K562 (cell line): Measurements from ENCODE around the gene RTL1. TPM values are rescaled to one million over a fixed set of nuclear protein-coding genes. Genes with fewer than 3 reads are reported as not detected.

Source experiments
- ARNT ChIP-seq, 2 experiments: fragments of 450-650 bp; IDR thresholded peaks; 2 replicates each; pipeline ENCODE4 v1.6.1; 2016; ENCODE audit warnings: mild to moderate bottlenecking in 1 of 2
- BRF2 ChIP-seq: IDR thresholded peaks from 3 replicates; pipeline ENCODE4 v1.6.1; 2011; ENCODE audit warnings: borderline replicate concordance, mild to moderate bottlenecking; ENCODE audit not compliant: insufficient read length, insufficient read depth
- DMBX1 ChIP-seq: fragments of 250-450 bp; sonication (Bioruptor Pico); IDR thresholded peaks from 2 replicates; pipeline ENCODE4 v1.8.0; 2022; ENCODE audit warnings: inconsistent platforms, mild to moderate bottlenecking, moderate library complexity, borderline replicate concordance
- DNMT1 ChIP-seq: fragments of 450-650 bp; IDR thresholded peaks from 2 replicates; pipeline ENCODE4 v1.6.1; 2016; ENCODE audit warnings: antibody characterized with exemption, mild to moderate bottlenecking
- GABPA ChIP-seq: fragments of 200-800 bp; sonication (Bioruptor generic); conservative IDR thresholded peaks from 2 replicates; pipeline ENCODE4 v1.6.1; 2016; ENCODE audit warnings: low read depth, missing genetic modification characterization, missing compliant biosample characterization
- HDAC3 ChIP-seq: fragments of 450-650 bp; IDR thresholded peaks from 2 replicates; pipeline ENCODE4 v1.6.1; 2018; ENCODE audit warnings: borderline replicate concordance, mild to moderate bottlenecking, moderate library complexity; ENCODE audit not compliant: partially characterized antibody
- MECOM ChIP-seq: fragments of 250-450 bp; sonication (Bioruptor Pico); IDR thresholded peaks from 2 replicates; pipeline ENCODE4 v1.8.0; 2022; ENCODE audit warnings: inconsistent platforms
- NONO ChIP-seq, 2 experiments: fragments of 200-400 bp in 1 of 2; fragments of 450-650 bp in 1 of 2; formaldehyde crosslinking in 1 of 2; IDR thresholded peaks; 2 replicates each; pipeline ENCODE4 v1.6.1; 2017; ENCODE audit warnings: low read depth in 2 of 2, mild to moderate bottlenecking in 2 of 2, moderate library complexity in 2 of 2, low read length in 1 of 2
- NR2C2 ChIP-seq, 2 experiments: fragments of 200-800 bp in 1 of 2; sonication (Bioruptor generic) in 1 of 2; sonication (generic) in 1 of 2; formaldehyde crosslinking in 1 of 2; IDR thresholded peaks; 2 replicates each; pipeline versions ENCODE4 v1.6.1 to v1.8.0; 2016 to 2022; ENCODE audit warnings: mild to moderate bottlenecking in 1 of 2, missing compliant biosample characterization in 1 of 2, missing genetic modification characterization in 1 of 2, missing genetic modification reagents in 1 of 2
- PTTG1 ChIP-seq: fragments of 450-650 bp; IDR thresholded peaks from 2 replicates; pipeline ENCODE4 v1.6.1; 2016; ENCODE audit warnings: low read depth, mild to moderate bottlenecking, missing genetic modification characterization, missing compliant biosample characterization
- RHOXF2B ChIP-seq: fragments of 250-450 bp; sonication (Bioruptor Pico); conservative IDR thresholded peaks from 2 replicates; pipeline ENCODE4 v1.5.1; 2021
- SMC3 ChIP-seq: conservative IDR thresholded peaks from 2 replicates; pipeline ENCODE4 v1.6.1; 2011; ENCODE audit warnings: low read depth, low read length, improper control_type of control experiment; ENCODE audit not compliant: insufficient read depth
- TCF7L2 ChIP-seq: fragments of 150-350 bp; IDR thresholded peaks from 2 replicates; pipeline ENCODE4 v1.6.1; 2016; ENCODE audit warnings: low read depth, mild to moderate bottlenecking, low read length, moderate library complexity
- TSC22D4 ChIP-seq: fragments of 450-650 bp; IDR thresholded peaks from 2 replicates; pipeline ENCODE4 v1.6.1; 2016; ENCODE audit warnings: missing genetic modification characterization, missing biosample characterization, control low read depth
- UBTF ChIP-seq, 2 experiments: IDR thresholded peaks; 2 replicates each; pipeline ENCODE4 v1.6.1; 2012; ENCODE audit warnings: improper control_type of control experiment in 2 of 2, low read depth in 2 of 2, low read length in 2 of 2, borderline replicate concordance in 1 of 2
- ZBTB2 ChIP-seq: fragments of 450-650 bp; IDR thresholded peaks from 2 replicates; pipeline ENCODE4 v1.6.1; 2016; ENCODE audit warnings: antibody characterized with exemption
- ZNF76 ChIP-seq: fragments of 250-450 bp; sonication (Bioruptor Pico); IDR thresholded peaks from 2 replicates; pipeline ENCODE4 v1.4.0; 2020; ENCODE audit warnings: mild to moderate bottlenecking, moderate library complexity, borderline replicate concordance
- polyA plus RNA-seq, 8 experiments: library from polyadenylated mRNA; depleted of rRNA in 4 of 8; stranded (reverse) in 5 of 8; unstranded in 3 of 8; fragments of >200 nt; fragmentation: Nextera tagmentation in 2 of 8; fragmentation: Illumina TruSeq in 1 of 8; extraction: Ambion mirVana in 2 of 8; extraction: Trizol in 1 of 8; gene quantifications; 2 replicates each; pipeline versions ENCODE4 v1.2.1 to v1.2.3, GENCODE V29; 2011 to 2014; ENCODE audit warnings: inconsistent platforms in 1 of 8, missing spikeins in 1 of 8
- total RNA-seq, 7 experiments: library from RNA; depleted of rRNA in 6 of 7; stranded (reverse); fragments of >200 nt in 6 of 7; fragmentation: Illumina TruSeq in 2 of 7; extraction: Trizol in 2 of 7; gene quantifications; 2 replicates each; pipeline versions ENCODE4 v1.2.1 to v1.2.3, GENCODE V29; 2011 to 2021; ENCODE audit warnings: low replicate concordance in 1 of 7
- TF ChIP-seq, protein P1 (sequence below): fragments of 450-650 bp; formaldehyde crosslinking; IDR thresholded peaks from 2 replicates; pipeline ENCODE4 v1.4.0; 2020; ENCODE audit warnings: mild to moderate bottlenecking, moderate library complexity
- TF ChIP-seq, protein P2 (sequence below): IDR thresholded peaks from 2 replicates; pipeline ENCODE4 v1.6.1; 2011; ENCODE audit not compliant: insufficient read length; ENCODE audit errors: extremely low read depth

RTL1 gene
- total and polyA plus RNA-seq, 9 of the 15 experiments (the other 6 are each of a cell fraction or from before 2014, with no cell fraction given): not detected

GRCh38 chr14:100871234-100872186 is 32.0 kb downstream of the RTL1 start (continued):
- TF ChIP-seq SMC3 (no peak), RHOXF2B (CRISPR knock-in tag) (no peak), TSC22D4 (no peak), DMBX1 (CRISPR knock-in tag) (no peak), HDAC3 (no peak), ARNT (IDR thresholded peaks at IDR 0.05) (no peak), ZBTB2 (no peak), MECOM (CRISPR knock-in tag) (0 out of 2 replicates have a peak, but pooled peaks have one; percentile 48), GABPA (tag) (peak; percentile 72), TCF7L2 (no peak), NR2C2 (CRISPR knock-in tag; IDR thresholded peaks at IDR 0.05) (no peak), NR2C2 (tag; IDR thresholded peaks at IDR 0.05) (no peak), UBTF (IDR thresholded peaks at IDR 0.05; ENCODE audit: borderline replicate concordance in 1 of 2, low read depth in 2 of 2, low read length in 2 of 2) (no peak), DNMT1 (no peak), ZNF76 (CRISPR knock-in tag) (no peak), PTTG1 (tag) (no peak), BRF2 (no peak), NONO (IDR thresholded peaks at IDR 0.05; ENCODE audit: low read depth in 2 of 2, low read length in 1 of 2) (no peak)
- TF ChIP-seq, protein P1, sequence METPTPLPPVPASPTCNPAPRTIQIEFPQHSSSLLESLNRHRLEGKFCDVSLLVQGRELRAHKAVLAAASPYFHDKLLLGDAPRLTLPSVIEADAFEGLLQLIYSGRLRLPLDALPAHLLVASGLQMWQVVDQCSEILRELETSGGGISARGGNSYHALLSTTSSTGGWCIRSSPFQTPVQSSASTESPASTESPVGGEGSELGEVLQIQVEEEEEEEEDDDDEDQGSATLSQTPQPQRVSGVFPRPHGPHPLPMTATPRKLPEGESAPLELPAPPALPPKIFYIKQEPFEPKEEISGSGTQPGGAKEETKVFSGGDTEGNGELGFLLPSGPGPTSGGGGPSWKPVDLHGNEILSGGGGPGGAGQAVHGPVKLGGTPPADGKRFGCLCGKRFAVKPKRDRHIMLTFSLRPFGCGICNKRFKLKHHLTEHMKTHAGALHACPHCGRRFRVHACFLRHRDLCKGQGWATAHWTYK: 0 out of 2 replicates have a peak, but pooled peaks have one; percentile 53
- TF ChIP-seq, protein P2, sequence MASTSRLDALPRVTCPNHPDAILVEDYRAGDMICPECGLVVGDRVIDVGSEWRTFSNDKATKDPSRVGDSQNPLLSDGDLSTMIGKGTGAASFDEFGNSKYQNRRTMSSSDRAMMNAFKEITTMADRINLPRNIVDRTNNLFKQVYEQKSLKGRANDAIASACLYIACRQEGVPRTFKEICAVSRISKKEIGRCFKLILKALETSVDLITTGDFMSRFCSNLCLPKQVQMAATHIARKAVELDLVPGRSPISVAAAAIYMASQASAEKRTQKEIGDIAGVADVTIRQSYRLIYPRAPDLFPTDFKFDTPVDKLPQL: no peak
